Natural killer cell (primary cell): ENCODE measurements around the gene PRKAG2. TPM values are rescaled to one million over a fixed set of nuclear protein-coding genes. Genes with fewer than 3 reads are reported as not detected.

Experiments used
- ATAC-seq, 3 donors: fragments of 150-1000 bp in 2 of 3; fragments of 200-7000 bp in 1 of 3; cut with Tn5 transposase; 1 replicate in 1 of 3; 2 replicates in 2 of 3; pipeline ENCODE4 v1.10.0; 2021; ENCODE audit warnings: mild to moderate bottlenecking in 2 of 3, moderate library complexity in 2 of 3
- DNase-seq, 2 donors: peaks; one replicate each; pipeline versions ENCODE4 v3.0.0 to v3.0.0-alpha.2; 2013 to 2021; ENCODE audit warnings: mixed read lengths in 1 of 2
- H3K27ac ChIP-seq: one replicate; pipeline ENCODE4 v1.5.1; 2013; ENCODE audit warnings: mild to moderate bottlenecking, low read length
- H3K27me3 ChIP-seq: one replicate; pipeline ENCODE4 v1.6.1; 2013; ENCODE audit warnings: low read length; ENCODE audit not compliant: control insufficient read depth, insufficient read depth
- H3K36me3 ChIP-seq: one replicate; pipeline ENCODE4 v1.6.1; 2013; ENCODE audit warnings: low read length; ENCODE audit not compliant: control insufficient read depth, insufficient read depth
- H3K4me1 ChIP-seq: one replicate; pipeline ENCODE4 v1.6.1; 2013; ENCODE audit warnings: low read length; ENCODE audit not compliant: control insufficient read depth, insufficient read depth
- H3K4me3 ChIP-seq: one replicate; pipeline ENCODE4 v1.5.1; 2013; ENCODE audit warnings: low read length
- H3K9me3 ChIP-seq: one replicate; pipeline ENCODE4 v1.6.1; 2013; ENCODE audit warnings: low read length; ENCODE audit not compliant: control insufficient read depth, insufficient read depth
- H3K27ac Mint-ChIP-seq, 2 donors: one replicate each; pipeline ENCODE4 v1.8.0; 2022; ENCODE audit warnings: mild to moderate bottlenecking in 2 of 2, mixed read lengths in 2 of 2, moderate library complexity in 1 of 2
- H3K27me3 Mint-ChIP-seq, 2 donors: one replicate each; pipeline ENCODE4 v1.8.0; 2022; ENCODE audit warnings: low read depth in 2 of 2, mixed read lengths in 2 of 2
- H3K36me3 Mint-ChIP-seq: one replicate; pipeline ENCODE4 v1.8.0; 2022; ENCODE audit warnings: mixed read lengths
- H3K4me1 Mint-ChIP-seq, 2 donors: one replicate each; pipeline ENCODE4 v1.8.0; 2022; ENCODE audit warnings: mixed read lengths in 2 of 2
- H3K4me3 Mint-ChIP-seq: one replicate; pipeline ENCODE4 v1.8.0; 2022; ENCODE audit warnings: mild to moderate bottlenecking, moderate library complexity, mixed read lengths
- H3K9me3 Mint-ChIP-seq, 2 donors: one replicate each; pipeline ENCODE4 v1.8.0; 2022; ENCODE audit warnings: mixed read lengths in 2 of 2
- CTCF ChIP-seq: fragments of 200-600 bp; IDR thresholded peaks from one replicate; pipeline ENCODE4 v1.8.0; 2022; ENCODE audit warnings: antibody characterized with exemption
- WGBS: methylation state at CpG from one replicate; pipeline ENCODE4 v1.1.7; 2013; ENCODE audit warnings: missing lambda C conversion rate; ENCODE audit not compliant: insufficient coverage; 5-methylcytosine and 5-hydroxymethylcytosine counted together
- intact Hi-C: fragments of 100-400 bp; cut with micrococcal nuclease; formaldehyde crosslinking; loops from one replicate; pipeline ENCODE4 v1.14.2; 2022
- total RNA-seq, 4 donors: library from RNA; stranded (reverse); fragments of 120-200 nt in 1 of 4; gene quantifications; one replicate each; pipeline versions ENCODE4 v1.2.3 to v1.2.4, GENCODE V29; 2013 to 2022

The PRKAG2 gene
- total RNA-seq, 3 donors from 2014 or later (not counting 1 experiment from before 2014, with no cell fraction given): 42.6 to 66.5 (median 64.4) TPM

GRCh38 chr7:151776876-151777494, 99.9 kb downstream of the PRKAG2 start:
- H3K4me3 Mint-ChIP-seq: no peak overlapping the region
- Histone ChIP-seq H3K27me3 (no peaks in the 10 kb centered on the region), H3K9me3 (no peaks in the 10 kb centered on the region), H3K36me3 (peaks cover 6% of the 10 kb centered on the region), H3K4me3 (no peak overlapping the region), H3K27ac (no peak overlapping the region), H3K4me1 (no peaks in the 10 kb centered on the region)
- H3K9me3 Mint-ChIP-seq: no peaks in the 10 kb centered on the region
- no peaks in the 10 kb centered on the region for H3K27me3 Mint-ChIP-seq
- DNase-seq (no peak), ATAC-seq (no peak)
- no peak for TF ChIP-seq CTCF
- H3K27ac Mint-ChIP-seq: no peak overlapping the region
- WGBS: 95% methylated on average over 12 of the region's 12 CpGs
- intact Hi-C loops: no loop called here
- no peaks in the 10 kb centered on the region for H3K36me3 Mint-ChIP-seq
- peaks cover 5 to 20% of the 10 kb centered on the region in 2 donors for H3K4me1 Mint-ChIP-seq

- ATAC-seq (no peak), DNase-seq (no peak)
- no peak for TF ChIP-seq CTCF
- no peak overlapping the region for H3K4me3 ChIP-seq
- Mint-ChIP-seq H3K4me3 (no peak overlapping the region), H3K27me3 (no peaks in the 10 kb centered on the region), H3K36me3 (no peaks in the 10 kb centered on the region), H3K9me3 (no peaks in the 10 kb centered on the region), H3K4me1 (peaks cover 5 to 23% of the 10 kb centered on the region in 2 donors), H3K27ac (no peak overlapping the region)
- H3K4me1 ChIP-seq: no peaks in the 10 kb centered on the region
- intact Hi-C loops: no loop called here
- H3K9me3 ChIP-seq: no peaks in the 10 kb centered on the region
- 86% methylated on average over 8 of the region's 8 CpGs for WGBS
- H3K36me3 ChIP-seq: peaks cover 6% of the 10 kb centered on the region
- no peak overlapping the region for H3K27ac ChIP-seq
- H3K27me3 ChIP-seq: no peaks in the 10 kb centered on the region
Observed at GRCh38 chr7:151776446-151776845, 100.5 kb downstream of the PRKAG2 start.

GRCh38 chr7:151775547-151776443, 101.1 kb downstream of the PRKAG2 start:
- H3K4me1 ChIP-seq: no peaks in the 10 kb centered on the region
- no peaks in the 10 kb centered on the region for H3K9me3 ChIP-seq
- ATAC-seq: no peak
- no peak overlapping the region for H3K27ac ChIP-seq
- no peaks in the 10 kb centered on the region for H3K27me3 Mint-ChIP-seq
- no peak for TF ChIP-seq CTCF
- H3K4me1 Mint-ChIP-seq: peaks cover 5 to 29% of the 10 kb centered on the region in 2 donors
- WGBS: 91% methylated on average over 14 of the region's 14 CpGs
- H3K4me3 ChIP-seq: no peak overlapping the region
- no peak overlapping the region for H3K4me3 Mint-ChIP-seq
- H3K36me3 ChIP-seq: peaks cover 6% of the 10 kb centered on the region
- no peak overlapping the region for H3K27ac Mint-ChIP-seq
- no peaks in the 10 kb centered on the region for H3K27me3 ChIP-seq
- DNase-seq: no peak
- H3K36me3 Mint-ChIP-seq: no peaks in the 10 kb centered on the region
- H3K9me3 Mint-ChIP-seq: no peaks in the 10 kb centered on the region
- intact Hi-C loops: no loop called here
